HepG2 (cell line): ENCODE data around the gene MCAM. TPM values are rescaled to one million over a fixed set of nuclear protein-coding genes. Genes with fewer than 3 reads are reported as not detected.

ENCODE experiments used
- ATAC-seq: fragments of 200-7000 bp; cut with Tn5 transposase; 3 replicates; pipeline ENCODE4 v1.9.1; 2020; ENCODE audit warnings: mild to moderate bottlenecking, moderate library complexity
- BruUV-seq: library from RNA; stranded (reverse); fragments of 400-500 nt; replicated peaks from 2 replicates; lab custom pipeline; 2021; lab: Mats Ljungman, UMichigan
- CTCF ChIA-PET: fragments of 300-600 bp; formaldehyde crosslinking; extraction: SDS; loops from one replicate; lab custom pipeline; 2021; ENCODE audit warnings: low total read pairs, inconsistent platforms, low intra/inter-chr PET ratio; lab: Yijun Ruan, JAX
- POLR2A ChIA-PET: fragments of 350-600 bp; sonication (Branson Sonifier 250); formaldehyde crosslinking; loops from one replicate; lab custom pipeline; 2020; ENCODE audit warnings: antibody characterized with exemption, inconsistent platforms; lab: Yijun Ruan, JAX
- DNase-seq: peaks from one replicate; pipeline ENCODE4 v3.0.0-alpha.2; 2015; ENCODE audit warnings: low spot score
- FAIRE-seq: peaks from 3 replicates; lab custom pipeline; 2011; peaks lifted over from hg19 to GRCh38; lab: Jason Lieb, UNC
- H2AFZ ChIP-seq: one replicate; pipeline ENCODE4 v1.6.1; 2011; ENCODE audit warnings: low read length, inconsistent platforms
- H3K27ac ChIP-seq: fragments of 300-600 bp; 3 replicates; pipeline ENCODE4 v1.8.0; 2011; ENCODE audit warnings: mixed run types, mild to moderate bottlenecking, mixed read lengths, low read length, inconsistent platforms; ENCODE audit not compliant: insufficient read depth; ENCODE audit errors: extremely low read length
- H3K27me3 ChIP-seq, 2 experiments: fragments of 200-600 bp in 1 of 2; 2 replicates in 1 of 2; 3 replicates in 1 of 2; pipeline versions ENCODE4 v1.6.0 to v1.8.0; 2011; ENCODE audit warnings: low read length in 2 of 2, mild to moderate bottlenecking in 2 of 2, moderate library complexity in 2 of 2, inconsistent platforms in 1 of 2; ENCODE audit not compliant: insufficient read depth in 2 of 2, control insufficient read depth in 1 of 2
- H3K36me3 ChIP-seq, 2 experiments: fragments of 200-600 bp in 1 of 2; replicated peaks in 1 of 2; 2 replicates in 1 of 2; 3 replicates in 1 of 2; pipeline versions ENCODE4 v1.5.1 to v1.8.0; 2011; ENCODE audit warnings: low read length in 2 of 2, inconsistent platforms in 1 of 2; ENCODE audit not compliant: insufficient read depth in 2 of 2, control insufficient read depth in 1 of 2
- H3K4me1 ChIP-seq: 2 replicates; pipeline ENCODE4 v1.5.1; 2012; ENCODE audit warnings: low read length, inconsistent platforms; ENCODE audit not compliant: insufficient read depth
- H3K4me2 ChIP-seq: 2 replicates; pipeline ENCODE4 v1.6.0; 2011; ENCODE audit warnings: low read depth, low read length, inconsistent platforms
- H3K4me3 ChIP-seq, 3 experiments: fragments of 200-600 bp in 1 of 3; sonication (generic), shearing (Covaris generic) in 1 of 3; replicated peaks in 1 of 3; 2 replicates each; pipeline ENCODE4 v1.5.1; 2011 to 2016; ENCODE audit warnings: low read length in 3 of 3, inconsistent platforms in 2 of 3, low read depth in 2 of 3, mild to moderate bottlenecking in 2 of 3, control low read depth in 1 of 3, mixed read lengths in 1 of 3; ENCODE audit not compliant: insufficient read depth in 1 of 3
- H3K79me2 ChIP-seq: one replicate; pipeline ENCODE4 v1.6.1; 2011; ENCODE audit warnings: low read length, inconsistent platforms; ENCODE audit not compliant: insufficient read depth
- H3K9ac ChIP-seq: 2 replicates; pipeline ENCODE4 v1.6.0; 2011; ENCODE audit warnings: mild to moderate bottlenecking, low read depth, low read length, inconsistent platforms; ENCODE audit not compliant: insufficient read depth
- H3K9me3 ChIP-seq: 2 replicates; pipeline ENCODE4 v1.5.1; 2012; ENCODE audit warnings: mild to moderate bottlenecking, low read length
- H4K20me1 ChIP-seq: 2 replicates; pipeline ENCODE4 v1.6.0; 2011; ENCODE audit warnings: inconsistent platforms, mild to moderate bottlenecking, low read length, moderate library complexity; ENCODE audit not compliant: insufficient read depth
- CEBPB ChIP-seq: IDR thresholded peaks from 2 replicates; pipeline ENCODE4 v1.6.1; 2011; ENCODE audit warnings: low read depth, low read length, improper control_type of control experiment, borderline replicate concordance
- ELF3 ChIP-seq: IDR thresholded peaks from 2 replicates; pipeline ENCODE4 v1.6.1; 2016; ENCODE audit warnings: missing genetic modification reagents, missing compliant biosample characterization
- GATAD2A ChIP-seq: IDR thresholded peaks from 2 replicates; pipeline ENCODE4 v1.6.1; 2016
- HIVEP1 ChIP-seq: sonication (generic); formaldehyde crosslinking; IDR thresholded peaks from 2 replicates; pipeline ENCODE4 v1.4.0; 2020; ENCODE audit warnings: mild to moderate bottlenecking, missing genetic modification reagents
- HNF4A ChIP-seq: sonication (generic); formaldehyde crosslinking; IDR thresholded peaks from 2 replicates; pipeline ENCODE4 v1.4.0; 2020; ENCODE audit warnings: missing genetic modification reagents
- HNF4G ChIP-seq, 2 experiments: sonication (generic) in 1 of 2; formaldehyde crosslinking in 1 of 2; IDR thresholded peaks; 2 replicates each; pipeline versions ENCODE4 v1.4.0 to v1.6.1; 2011 to 2020; ENCODE audit warnings: borderline replicate concordance in 2 of 2, low read depth in 2 of 2, mild to moderate bottlenecking in 2 of 2, low read length in 1 of 2, missing genetic modification reagents in 1 of 2, moderate library complexity in 1 of 2
- SAP130 ChIP-seq: IDR thresholded peaks from 2 replicates; pipeline ENCODE4 v1.6.1; 2016; ENCODE audit warnings: low read depth
- SKI ChIP-seq: fragments of 450-650 bp; IDR thresholded peaks from one replicate; pipeline ENCODE4 v1.6.1; 2018; ENCODE audit warnings: mild to moderate bottlenecking; ENCODE audit not compliant: partially characterized antibody
- SOX13 ChIP-seq, 3 experiments: fragments of 450-650 bp in 1 of 3; sonication (generic) in 1 of 3; formaldehyde crosslinking in 1 of 3; IDR thresholded peaks in 2 of 3; conservative IDR thresholded peaks in 1 of 3; 2 replicates each; pipeline versions ENCODE4 v1.5.0 to v1.6.1; 2016 to 2020; ENCODE audit warnings: antibody characterized with exemption in 1 of 3, mild to moderate bottlenecking in 1 of 3, missing compliant biosample characterization in 1 of 3, missing genetic modification reagents in 1 of 3, moderate library complexity in 1 of 3
- WGBS: methylation state at CpG from one replicate; pipeline ENCODE4 v1.1.6; 2017; ENCODE audit warnings: low lambda C conversion rate; 5-methylcytosine and 5-hydroxymethylcytosine counted together
- in situ Hi-C: cut with HindIII; loops from 2 replicates; pipeline ENCODE4 v1.10.0; 2017; ENCODE audit warnings: low pct_unique_long_range_greater_than_20kb; ENCODE audit not compliant: extremely low pct_ligation_motif_present
- intact Hi-C: fragments of 100-400 bp; cut with micrococcal nuclease; formaldehyde crosslinking; loops from one replicate; pipeline ENCODE4 v1.10.0; 2022; ENCODE audit not compliant: unreplicated experiment
- polyA plus RNA-seq, 8 experiments: library from polyadenylated mRNA; depleted of rRNA in 3 of 8; stranded (reverse) in 7 of 8; unstranded in 1 of 8; fragments of >200 nt; fragmentation: Illumina TruSeq in 4 of 8; extraction: Trizol in 4 of 8; gene quantifications; 2 replicates each; pipeline versions ENCODE4 v1.2.1 to v1.2.3, GENCODE V29; 2011 to 2016; ENCODE audit warnings: low read depth in 4 of 8, missing spikeins in 1 of 8, mixed read lengths in 1 of 8; ENCODE audit not compliant: insufficient read depth in 1 of 8
- total RNA-seq, 5 experiments: library from RNA; depleted of rRNA; stranded (reverse); fragments of >200 nt; fragmentation: Illumina TruSeq; extraction: Trizol; gene quantifications; 2 replicates each; pipeline ENCODE4 v1.2.3, GENCODE V29; 2016; ENCODE audit warnings: low read depth in 1 of 5
- TF ChIP-seq, protein P1 (sequence below): sonication (generic); formaldehyde crosslinking; IDR thresholded peaks from 2 replicates; pipeline ENCODE4 v1.8.1; 2022; ENCODE audit warnings: low read depth, mild to moderate bottlenecking, missing genetic modification reagents
- TF ChIP-seq, protein P2 (sequence below): sonication (generic); formaldehyde crosslinking; IDR thresholded peaks from 2 replicates; pipeline ENCODE4 v1.4.0; 2020; ENCODE audit warnings: missing genetic modification reagents
- TF ChIP-seq, protein P3 (sequence below): IDR thresholded peaks from 2 replicates; pipeline ENCODE4 v1.4.0; 2020; ENCODE audit warnings: mild to moderate bottlenecking, missing genetic modification reagents

MCAM gene
- total and polyA plus RNA-seq, 2 of the 13 experiments (the other 11 are each of a cell fraction or from before 2014, with no cell fraction given): 12.1 to 15.2 TPM

DNA sequence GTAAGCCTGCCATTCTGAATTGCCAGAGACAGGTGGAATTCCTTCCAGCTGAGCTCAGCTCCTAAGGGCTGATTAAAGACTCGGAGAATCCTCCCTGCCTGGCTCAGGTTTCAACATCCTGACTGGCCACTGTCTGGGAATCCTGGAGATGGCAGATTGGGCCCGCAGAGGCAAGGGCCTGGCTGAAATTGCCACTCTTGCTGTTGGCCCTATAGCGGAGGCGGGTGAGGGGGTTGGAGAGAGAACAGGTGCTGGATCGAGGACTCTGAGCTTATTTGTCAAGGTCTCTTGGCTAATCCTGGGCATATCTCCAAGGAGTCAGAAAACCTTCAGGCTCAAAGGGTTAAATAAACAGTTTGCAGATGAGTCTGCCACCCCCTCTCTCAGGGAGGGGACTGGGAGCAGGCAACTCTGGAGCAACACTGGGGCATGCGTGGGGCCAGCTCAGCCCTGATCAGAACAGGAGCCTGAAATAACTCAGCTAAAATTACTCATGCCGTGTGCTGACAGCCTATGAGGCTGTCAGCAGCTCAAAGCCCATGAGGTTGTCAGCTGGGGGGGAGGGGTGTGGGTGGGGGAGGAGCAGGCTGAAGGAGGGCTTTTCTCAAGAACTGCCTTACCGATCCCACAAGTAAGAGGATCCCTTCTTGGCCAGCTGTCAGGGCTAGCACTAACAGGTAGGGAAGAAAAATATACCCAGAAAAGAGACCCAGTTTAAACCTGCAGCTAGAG is 44.3 kb upstream of the MCAM start:
- 44% methylated on average over 8 of the region's 8 CpGs for WGBS
- BruUV-seq: no TSS peak
- H3K36me3 ChIP-seq: peaks cover 7 to 28% of the 10 kb centered on the region in 2 experiments; a peak in 4 of 5 replicates
- intact Hi-C loops (no loop called here), in situ Hi-C loops (no loop called here)
- ATAC-seq: peak; percentile 77
- H3K4me2 ChIP-seq: peak overlapping the region; percentile 4; the same call in 1 of the 2 replicates
- no peak overlapping the region for H3K4me3 ChIP-seq
- H3K9ac ChIP-seq: no peak overlapping the region
- peak overlapping the region; percentile 44 for H3K27ac ChIP-seq
- CTCF ChIA-PET: interaction anchor here (1.5 kb wide), 1 partner anchor 20 kb away, joined by 3 read pairs; the partner anchor contains the start of gene USP2
- peaks cover 60% of the 10 kb centered on the region for H3K4me1 ChIP-seq
- no peaks in the 10 kb centered on the region; the same call in 1 of the 2 replicates for H4K20me1 ChIP-seq
- no peaks in the 10 kb centered on the region for H3K9me3 ChIP-seq
- no peak overlapping the region for H2AFZ ChIP-seq
- peak; percentile 38 for DNase-seq
- H3K79me2 ChIP-seq: peaks cover 3% of the 10 kb centered on the region
- no peaks in the 10 kb centered on the region for H3K27me3 ChIP-seq
- POLR2A ChIA-PET: interaction anchor here (1.2 to 2.3 kb wide), 5 partner anchors 8 to 20 kb away, joined by 3 to 12 read pairs (median 12); partner anchors contain the start of gene USP2
- FAIRE-seq: peak; percentile 55
- TF ChIP-seq, protein P1, sequence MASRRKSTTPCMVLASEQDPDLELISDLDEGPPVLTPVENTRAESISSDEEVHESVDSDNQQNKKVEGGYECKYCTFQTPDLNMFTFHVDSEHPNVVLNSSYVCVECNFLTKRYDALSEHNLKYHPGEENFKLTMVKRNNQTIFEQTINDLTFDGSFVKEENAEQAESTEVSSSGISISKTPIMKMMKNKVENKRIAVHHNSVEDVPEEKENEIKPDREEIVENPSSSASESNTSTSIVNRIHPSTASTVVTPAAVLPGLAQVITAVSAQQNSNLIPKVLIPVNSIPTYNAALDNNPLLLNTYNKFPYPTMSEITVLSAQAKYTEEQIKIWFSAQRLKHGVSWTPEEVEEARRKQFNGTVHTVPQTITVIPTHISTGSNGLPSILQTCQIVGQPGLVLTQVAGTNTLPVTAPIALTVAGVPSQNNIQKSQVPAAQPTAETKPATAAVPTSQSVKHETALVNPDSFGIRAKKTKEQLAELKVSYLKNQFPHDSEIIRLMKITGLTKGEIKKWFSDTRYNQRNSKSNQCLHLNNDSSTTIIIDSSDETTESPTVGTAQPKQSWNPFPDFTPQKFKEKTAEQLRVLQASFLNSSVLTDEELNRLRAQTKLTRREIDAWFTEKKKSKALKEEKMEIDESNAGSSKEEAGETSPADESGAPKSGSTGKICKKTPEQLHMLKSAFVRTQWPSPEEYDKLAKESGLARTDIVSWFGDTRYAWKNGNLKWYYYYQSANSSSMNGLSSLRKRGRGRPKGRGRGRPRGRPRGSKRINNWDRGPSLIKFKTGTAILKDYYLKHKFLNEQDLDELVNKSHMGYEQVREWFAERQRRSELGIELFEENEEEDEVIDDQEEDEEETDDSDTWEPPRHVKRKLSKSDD (CRISPR knock-in tag): 0 out of 2 replicates have a peak, but pooled peaks have one; percentile 39
- TF ChIP-seq, protein P2, sequence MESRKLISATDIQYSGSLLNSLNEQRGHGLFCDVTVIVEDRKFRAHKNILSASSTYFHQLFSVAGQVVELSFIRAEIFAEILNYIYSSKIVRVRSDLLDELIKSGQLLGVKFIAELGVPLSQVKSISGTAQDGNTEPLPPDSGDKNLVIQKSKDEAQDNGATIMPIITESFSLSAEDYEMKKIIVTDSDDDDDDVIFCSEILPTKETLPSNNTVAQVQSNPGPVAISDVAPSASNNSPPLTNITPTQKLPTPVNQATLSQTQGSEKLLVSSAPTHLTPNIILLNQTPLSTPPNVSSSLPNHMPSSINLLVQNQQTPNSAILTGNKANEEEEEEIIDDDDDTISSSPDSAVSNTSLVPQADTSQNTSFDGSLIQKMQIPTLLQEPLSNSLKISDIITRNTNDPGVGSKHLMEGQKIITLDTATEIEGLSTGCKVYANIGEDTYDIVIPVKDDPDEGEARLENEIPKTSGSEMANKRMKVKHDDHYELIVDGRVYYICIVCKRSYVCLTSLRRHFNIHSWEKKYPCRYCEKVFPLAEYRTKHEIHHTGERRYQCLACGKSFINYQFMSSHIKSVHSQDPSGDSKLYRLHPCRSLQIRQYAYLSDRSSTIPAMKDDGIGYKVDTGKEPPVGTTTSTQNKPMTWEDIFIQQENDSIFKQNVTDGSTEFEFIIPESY (CRISPR knock-in tag): peak; percentile 58; the same call in 1 of the 2 replicates
- TF ChIP-seq HNF4A (CRISPR knock-in tag) (peak; percentile 32; the same call in 1 of the 2 replicates), HNF4G (IDR thresholded peaks at IDR 0.05; ENCODE audit: borderline replicate concordance, low read depth, low read length) (peak; percentile 30; the same call in 1 of the 2 replicates), HNF4G (CRISPR knock-in tag; IDR thresholded peaks at IDR 0.05; ENCODE audit: borderline replicate concordance, low read depth) (no peak), CEBPB (0 out of 2 replicates have a peak, but pooled peaks have one; percentile 24), GATAD2A (CRISPR knock-in tag) (peak; percentile 49; the same call in 1 of the 2 replicates), SOX13 (IDR thresholded peaks at IDR 0.05) (no peak), SOX13 (CRISPR knock-in tag; conservative IDR thresholded peaks at IDR 0.05 in 1 of 2, IDR thresholded peaks at IDR 0.05 in 1 of 2) (0 out of 4 replicates have a peak, but pooled peaks of 1 of the 2 experiments have one; percentile 9), SAP130 (CRISPR knock-in tag) (0 out of 2 replicates have a peak, but pooled peaks have one; percentile 24), ELF3 (CRISPR knock-in tag) (no peak), HIVEP1 (CRISPR knock-in tag) (no peak), SKI (peak; percentile 22)
- TF ChIP-seq, protein P3, sequence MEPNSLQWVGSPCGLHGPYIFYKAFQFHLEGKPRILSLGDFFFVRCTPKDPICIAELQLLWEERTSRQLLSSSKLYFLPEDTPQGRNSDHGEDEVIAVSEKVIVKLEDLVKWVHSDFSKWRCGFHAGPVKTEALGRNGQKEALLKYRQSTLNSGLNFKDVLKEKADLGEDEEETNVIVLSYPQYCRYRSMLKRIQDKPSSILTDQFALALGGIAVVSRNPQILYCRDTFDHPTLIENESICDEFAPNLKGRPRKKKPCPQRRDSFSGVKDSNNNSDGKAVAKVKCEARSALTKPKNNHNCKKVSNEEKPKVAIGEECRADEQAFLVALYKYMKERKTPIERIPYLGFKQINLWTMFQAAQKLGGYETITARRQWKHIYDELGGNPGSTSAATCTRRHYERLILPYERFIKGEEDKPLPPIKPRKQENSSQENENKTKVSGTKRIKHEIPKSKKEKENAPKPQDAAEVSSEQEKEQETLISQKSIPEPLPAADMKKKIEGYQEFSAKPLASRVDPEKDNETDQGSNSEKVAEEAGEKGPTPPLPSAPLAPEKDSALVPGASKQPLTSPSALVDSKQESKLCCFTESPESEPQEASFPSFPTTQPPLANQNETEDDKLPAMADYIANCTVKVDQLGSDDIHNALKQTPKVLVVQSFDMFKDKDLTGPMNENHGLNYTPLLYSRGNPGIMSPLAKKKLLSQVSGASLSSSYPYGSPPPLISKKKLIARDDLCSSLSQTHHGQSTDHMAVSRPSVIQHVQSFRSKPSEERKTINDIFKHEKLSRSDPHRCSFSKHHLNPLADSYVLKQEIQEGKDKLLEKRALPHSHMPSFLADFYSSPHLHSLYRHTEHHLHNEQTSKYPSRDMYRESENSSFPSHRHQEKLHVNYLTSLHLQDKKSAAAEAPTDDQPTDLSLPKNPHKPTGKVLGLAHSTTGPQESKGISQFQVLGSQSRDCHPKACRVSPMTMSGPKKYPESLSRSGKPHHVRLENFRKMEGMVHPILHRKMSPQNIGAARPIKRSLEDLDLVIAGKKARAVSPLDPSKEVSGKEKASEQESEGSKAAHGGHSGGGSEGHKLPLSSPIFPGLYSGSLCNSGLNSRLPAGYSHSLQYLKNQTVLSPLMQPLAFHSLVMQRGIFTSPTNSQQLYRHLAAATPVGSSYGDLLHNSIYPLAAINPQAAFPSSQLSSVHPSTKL (CRISPR knock-in tag): peak; percentile 19; the same call in 1 of the 2 replicates
